ENCODE results near the gene FAM53B.

FAM53B gene

GRCh38 chr10:124605856-124606812, 138.0 kb downstream of the FAM53B start:
- no peak for DNase-seq

- no peak for DNase-seq
Observed at GRCh38 chr10:124605481-124605855, 138.7 kb downstream of the FAM53B start.

DNA sequence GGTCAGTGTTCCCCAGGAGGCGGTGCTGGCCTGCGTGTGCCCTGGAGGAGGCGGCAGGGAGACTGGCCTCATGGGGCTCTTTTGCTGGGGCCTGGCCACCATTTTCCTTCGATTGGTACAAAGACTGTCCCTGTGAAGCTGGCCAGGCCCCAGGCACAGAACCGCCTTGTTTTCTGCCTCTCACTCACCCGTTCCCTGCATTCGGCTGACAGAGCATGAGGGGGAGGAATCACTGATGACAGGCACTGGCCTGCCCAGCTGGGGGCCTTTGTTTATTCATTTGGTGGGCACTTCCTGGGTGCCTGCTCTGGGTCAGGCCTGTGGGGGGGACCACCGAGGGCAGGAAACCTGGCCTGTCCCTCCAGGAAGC, 139.2 kb downstream of the FAM53B start:
- no peak for DNase-seq

- no peak for DNase-seq
Observed at GRCh38 chr10:124604214-124605000, 139.8 kb downstream of the FAM53B start.

GRCh38 chr10:124603376-124604213, 140.6 kb downstream of the FAM53B start:
- no peak for DNase-seq

DNA sequence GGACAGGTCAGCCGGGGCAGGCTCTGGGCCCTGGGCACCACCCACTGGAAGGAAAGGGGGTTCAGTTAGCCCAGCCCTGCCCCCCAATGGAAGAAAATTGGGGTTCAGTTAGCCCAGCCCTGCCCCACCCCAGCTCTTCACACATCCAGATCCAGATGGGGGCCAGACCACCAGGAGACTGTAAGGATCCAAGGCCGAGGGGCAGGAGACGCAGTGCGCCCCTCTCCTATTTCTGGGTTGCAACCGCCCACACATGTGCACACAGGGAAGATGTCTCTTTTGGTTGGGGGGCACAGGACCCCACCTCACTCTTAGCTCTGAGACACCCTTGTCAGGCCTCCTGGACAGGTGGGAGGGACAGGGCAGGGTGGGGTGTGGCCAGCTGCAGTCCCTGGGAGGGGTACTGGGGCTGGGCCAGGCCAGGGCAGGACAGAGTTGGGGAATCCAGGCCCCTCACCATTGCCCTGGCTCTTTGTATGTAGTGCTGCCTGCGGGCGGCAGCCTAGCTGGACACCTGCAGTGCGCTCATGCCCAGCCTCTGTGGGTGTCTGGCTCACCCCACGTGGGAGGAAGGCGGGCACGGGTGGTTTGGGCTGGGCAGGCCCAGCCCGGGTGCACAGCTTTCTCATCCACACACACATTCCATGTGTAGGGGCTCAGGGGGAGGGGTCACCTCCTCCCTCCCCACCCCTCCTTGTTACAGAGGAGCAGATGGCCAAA, 141.4 kb downstream of the FAM53B start:
- peak in 1 of 2 experiments; percentile 6 for DNase-seq

- no peak for DNase-seq
Observed at GRCh38 chr10:124602121-124602561, 142.0 kb downstream of the FAM53B start.

GRCh38 chr10:124601431-124602120, 142.6 kb downstream of the FAM53B start:
- no peak for DNase-seq

GRCh38 chr10:124601016-124601415, 143.2 kb downstream of the FAM53B start:
- DNase-seq: no peak

- no peak for DNase-seq
Observed at GRCh38 chr10:124600051-124600880, 143.9 kb downstream of the FAM53B start.

GRCh38 chr10:124599588-124600050, 144.6 kb downstream of the FAM53B start:
- DNase-seq: no peak

DNA sequence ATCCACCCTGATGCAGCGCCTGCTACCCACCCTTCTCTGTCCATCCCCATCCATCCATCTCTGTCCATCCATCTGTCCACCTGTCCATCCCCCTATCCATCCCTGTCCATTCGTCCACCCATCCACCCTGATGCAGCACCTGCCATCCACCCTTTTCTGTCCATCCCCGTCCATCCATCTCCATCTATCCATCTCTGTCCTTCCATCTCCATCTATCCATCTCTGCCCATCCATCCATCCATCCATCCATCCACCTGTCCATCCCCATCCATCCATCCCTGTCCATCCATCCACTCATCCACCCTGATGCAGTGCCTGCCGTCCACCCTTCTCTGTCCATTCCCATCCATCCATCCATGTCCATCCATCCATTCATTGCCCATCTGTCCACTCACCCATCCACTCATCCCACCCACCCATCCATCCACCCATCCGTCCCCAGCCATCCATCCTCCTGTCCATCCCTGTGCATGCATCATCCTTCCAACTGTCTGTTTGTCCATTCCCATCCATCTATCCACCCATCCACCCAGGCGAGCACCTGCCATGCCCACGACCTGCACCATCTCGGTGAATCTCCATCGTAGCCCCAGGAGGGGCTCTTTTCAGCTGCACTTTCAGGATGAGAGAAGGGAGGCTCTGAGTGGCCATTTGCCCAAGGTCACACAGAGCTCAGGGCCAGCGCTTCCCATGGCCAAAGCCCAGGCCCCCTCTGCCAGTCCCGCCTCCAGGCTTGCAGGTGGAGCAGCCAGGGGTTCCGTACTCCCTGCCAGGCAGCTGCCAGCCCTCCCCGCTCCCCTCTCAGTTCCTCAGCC, 145.2 kb downstream of the FAM53B start:
- no peak for DNase-seq

- no peak for DNase-seq
Observed at GRCh38 chr10:124598196-124598595, 146.0 kb downstream of the FAM53B start.

DNA sequence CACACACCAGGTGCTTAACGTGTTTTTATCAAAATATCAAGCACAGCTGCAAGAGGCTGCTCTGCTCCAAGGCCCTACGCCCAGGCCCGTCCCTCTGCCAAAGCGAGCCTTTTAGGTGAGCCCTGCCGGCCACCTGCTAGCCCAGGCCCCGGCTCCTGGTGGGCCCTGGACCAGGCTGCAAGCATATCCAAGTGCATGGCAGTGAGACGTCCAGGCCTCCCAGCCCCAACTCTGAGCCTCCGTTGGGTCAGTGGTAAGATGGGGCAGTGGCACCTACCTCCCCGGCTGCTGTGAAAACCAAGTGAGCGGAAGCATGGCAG, 146.4 kb downstream of the FAM53B start:
- no peak for DNase-seq

GRCh38 chr10:124596962-124597845, 147.0 kb downstream of the FAM53B start:
- DNase-seq: no peak

GRCh38 chr10:124596116-124596785, 147.9 kb downstream of the FAM53B start:
- no peak for DNase-seq

GRCh38 chr10:124595143-124595883, 148.9 kb downstream of the FAM53B start:
- DNase-seq: no peak

Data from NCI-H524 (cell line).